Measurements from ENCODE around the gene RBM28. TPM values are rescaled to one million over a fixed set of nuclear protein-coding genes. Genes with fewer than 3 reads are reported as not detected.

Gene RBM28
- total and polyA plus RNA-seq, 10 of the 15 experiments (the other 5 are each of a cell fraction or from before 2014, with no cell fraction given) = 14.3 to 50.4 (median 32.8) TPM

GRCh38 chr7:128381161-128381821, 37.6 kb upstream of the RBM28 start:
- H2AFZ ChIP-seq (ENCODE audit: control insufficient read depth, low read depth, low read length) = no peak overlapping the region
- SMC1A ChIA-PET (ENCODE audit: uncharacterized antibody, unreplicated experiment) = interaction anchor here (0.7 to 1.3 kb wide), 3 partner anchors 9 to 43 kb away, joined by 3 to 4 read pairs (median 3); no protein-coding TSS in a partner anchor
- TF ChIP-seq, protein P1, sequence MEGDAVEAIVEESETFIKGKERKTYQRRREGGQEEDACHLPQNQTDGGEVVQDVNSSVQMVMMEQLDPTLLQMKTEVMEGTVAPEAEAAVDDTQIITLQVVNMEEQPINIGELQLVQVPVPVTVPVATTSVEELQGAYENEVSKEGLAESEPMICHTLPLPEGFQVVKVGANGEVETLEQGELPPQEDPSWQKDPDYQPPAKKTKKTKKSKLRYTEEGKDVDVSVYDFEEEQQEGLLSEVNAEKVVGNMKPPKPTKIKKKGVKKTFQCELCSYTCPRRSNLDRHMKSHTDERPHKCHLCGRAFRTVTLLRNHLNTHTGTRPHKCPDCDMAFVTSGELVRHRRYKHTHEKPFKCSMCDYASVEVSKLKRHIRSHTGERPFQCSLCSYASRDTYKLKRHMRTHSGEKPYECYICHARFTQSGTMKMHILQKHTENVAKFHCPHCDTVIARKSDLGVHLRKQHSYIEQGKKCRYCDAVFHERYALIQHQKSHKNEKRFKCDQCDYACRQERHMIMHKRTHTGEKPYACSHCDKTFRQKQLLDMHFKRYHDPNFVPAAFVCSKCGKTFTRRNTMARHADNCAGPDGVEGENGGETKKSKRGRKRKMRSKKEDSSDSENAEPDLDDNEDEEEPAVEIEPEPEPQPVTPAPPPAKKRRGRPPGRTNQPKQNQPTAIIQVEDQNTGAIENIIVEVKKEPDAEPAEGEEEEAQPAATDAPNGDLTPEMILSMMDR (IDR thresholded peaks at IDR 0.05 in 2 of 3, conservative IDR thresholded peaks at IDR 0.05 in 1 of 3; ENCODE audit: control insufficient read depth in 2 of 3, extremely low read depth in 1 of 3, insufficient read depth in 1 of 3, low read depth in 3 of 3, low read length in 3 of 3) = peak; percentile 28 to 71 (median 56)
- TF ChIP-seq RAD21 (IDR thresholded peaks at IDR 0.05; ENCODE audit: insufficient read depth, low read depth, low read length) = 0 out of 2 replicates have a peak, but pooled peaks have one; percentile 2
- peak; percentile 27; the same call in 1 of the 2 replicates for TF ChIP-seq SPI1 (IDR thresholded peaks at IDR 0.05; ENCODE audit: borderline replicate concordance, insufficient read depth, low read depth, low read length)
- TF ChIP-seq ZNF24 (IDR thresholded peaks at IDR 0.05) = no peak
- TF ChIP-seq TCF7 (IDR thresholded peaks at IDR 0.05; ENCODE audit: borderline replicate concordance) = no peak
- no peak for TF ChIP-seq TARDBP (IDR thresholded peaks at IDR 0.05; ENCODE audit: borderline replicate concordance)
- RAD21 ChIA-PET (ENCODE audit: unreplicated experiment) = interaction anchor here (0.8 kb wide), 1 partner anchor 46 kb away, joined by 3 read pairs; no protein-coding TSS in a partner anchor
- intact Hi-C loops (cut with micrococcal nuclease; ENCODE audit: unreplicated experiment) = loop anchor here (10.0 kb wide), 1 partner anchor 246 kb away; no protein-coding TSS in a partner anchor
- H4K20me1 ChIP-seq (ENCODE audit: control insufficient read depth, insufficient read depth) = no peaks in the 10 kb centered on the region
- H3K27me3 ChIP-seq (replicated peaks in 1 of 2; ENCODE audit: control insufficient read depth in 2 of 2, insufficient read depth in 2 of 2, low read length in 1 of 2) = no peaks in the 10 kb centered on the region
- FAIRE-seq (no peak), DNase-seq (ENCODE audit: low read depth, low spot score) (no peak), ATAC-seq (peak; percentile 72)
- H3K4me2 ChIP-seq (ENCODE audit: control insufficient read depth, insufficient read depth) = no peak overlapping the region
- in situ Hi-C loops (cut with MboI) = no loop called here
- H3K9me3 ChIP-seq (replicated peaks; ENCODE audit: control insufficient read depth, insufficient read depth, low read length) = no peaks in the 10 kb centered on the region
- no peaks in the 10 kb centered on the region for H3K4me1 ChIP-seq (ENCODE audit: control insufficient read depth, insufficient read depth, low read length)
- H3K4me3 ChIP-seq = no peak overlapping the region
- POLR2A ChIA-PET = interaction anchor here (1.0 to 1.3 kb wide), 2 partner anchors 10 to 23 kb away, joined by 4 to 5 read pairs; no protein-coding TSS in a partner anchor
- CTCF ChIA-PET = interaction anchor here (0.6 to 4.9 kb wide), 14 partner anchors 9 to 357 kb away, joined by 3 to 31 read pairs (median 3); no protein-coding TSS in a partner anchor
- H3K9ac ChIP-seq (ENCODE audit: control insufficient read depth, insufficient read depth, low read length) = no peak overlapping the region
- no peaks in the 10 kb centered on the region for H3K79me2 ChIP-seq (ENCODE audit: control insufficient read depth, insufficient read depth, low read length)
- WGBS (ENCODE audit: insufficient coverage, insufficient replicate concordance, low lambda C conversion rate, missing lambda C conversion rate) = 44% methylated on average over 19 of the region's 19 CpGs
- no peaks in the 10 kb centered on the region for H3K36me3 ChIP-seq (ENCODE audit: control insufficient read depth in 2 of 2, insufficient read depth in 2 of 2, low read length in 1 of 2)
- no peak overlapping the region for H3K27ac ChIP-seq (ENCODE audit: control insufficient read depth, insufficient read depth)
- BruUV-seq (replicated peaks) = no TSS peak
